Omental fat pad (tissue), 4 donors: ENCODE measurements around the gene OR10P1. TPM values are rescaled to one million over a fixed set of nuclear protein-coding genes. Genes with fewer than 3 reads are reported as not detected.

Experiments
- ATAC-seq: fragments of 150-250 bp; one replicate; pipeline ENCODE4 v1.9.1; 2016; ENCODE audit warnings: mild to moderate bottlenecking, moderate library complexity; ENCODE audit not compliant: low FRiP score
- DNase-seq: peaks from one replicate; pipeline ENCODE4 v3.0.0-alpha.2; 2019; ENCODE audit warnings: low spot score
- total RNA-seq, 4 donors: library from RNA; depleted of rRNA; stranded (reverse); fragments of >200 nt; gene quantifications; one replicate each; pipeline ENCODE4 v1.1.0, GENCODE V29; 2016
- TF ChIP-seq, protein P1 (sequence below), 3 donors: fragments of 450-650 bp; IDR thresholded peaks; one replicate each; pipeline ENCODE4 v1.5.1; 2016 to 2017; ENCODE audit warnings: antibody characterized with exemption in 3 of 3, mild to moderate bottlenecking in 3 of 3, moderate library complexity in 2 of 3

Gene OR10P1
- total RNA-seq, 4 donors from 2014 or later: not detected

DNA sequence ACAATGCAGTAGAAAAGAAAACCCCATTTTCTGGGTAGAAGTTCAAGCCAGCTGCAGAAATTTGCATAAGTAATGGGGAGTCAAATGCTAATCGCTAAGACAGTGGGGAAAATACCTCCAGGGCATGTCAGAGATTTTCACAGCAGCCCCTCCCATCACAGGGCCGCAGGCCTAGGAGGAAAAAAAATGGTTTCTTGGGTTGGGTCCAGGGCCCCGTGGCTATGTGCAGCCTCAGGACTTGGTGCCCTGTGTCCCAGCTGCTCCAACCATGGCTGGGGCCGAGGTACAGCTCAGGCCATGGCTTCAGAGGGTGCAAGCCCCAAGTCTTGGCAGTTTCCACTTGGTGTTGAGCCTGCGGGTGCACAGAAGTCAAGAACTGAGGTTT is 14.6 kb downstream of the OR10P1 start:
- DNase-seq (no peak), ATAC-seq (no peak)
- TF ChIP-seq, protein P1, sequence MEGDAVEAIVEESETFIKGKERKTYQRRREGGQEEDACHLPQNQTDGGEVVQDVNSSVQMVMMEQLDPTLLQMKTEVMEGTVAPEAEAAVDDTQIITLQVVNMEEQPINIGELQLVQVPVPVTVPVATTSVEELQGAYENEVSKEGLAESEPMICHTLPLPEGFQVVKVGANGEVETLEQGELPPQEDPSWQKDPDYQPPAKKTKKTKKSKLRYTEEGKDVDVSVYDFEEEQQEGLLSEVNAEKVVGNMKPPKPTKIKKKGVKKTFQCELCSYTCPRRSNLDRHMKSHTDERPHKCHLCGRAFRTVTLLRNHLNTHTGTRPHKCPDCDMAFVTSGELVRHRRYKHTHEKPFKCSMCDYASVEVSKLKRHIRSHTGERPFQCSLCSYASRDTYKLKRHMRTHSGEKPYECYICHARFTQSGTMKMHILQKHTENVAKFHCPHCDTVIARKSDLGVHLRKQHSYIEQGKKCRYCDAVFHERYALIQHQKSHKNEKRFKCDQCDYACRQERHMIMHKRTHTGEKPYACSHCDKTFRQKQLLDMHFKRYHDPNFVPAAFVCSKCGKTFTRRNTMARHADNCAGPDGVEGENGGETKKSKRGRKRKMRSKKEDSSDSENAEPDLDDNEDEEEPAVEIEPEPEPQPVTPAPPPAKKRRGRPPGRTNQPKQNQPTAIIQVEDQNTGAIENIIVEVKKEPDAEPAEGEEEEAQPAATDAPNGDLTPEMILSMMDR (IDR thresholded peaks at IDR 0.05): no peak

DNA sequence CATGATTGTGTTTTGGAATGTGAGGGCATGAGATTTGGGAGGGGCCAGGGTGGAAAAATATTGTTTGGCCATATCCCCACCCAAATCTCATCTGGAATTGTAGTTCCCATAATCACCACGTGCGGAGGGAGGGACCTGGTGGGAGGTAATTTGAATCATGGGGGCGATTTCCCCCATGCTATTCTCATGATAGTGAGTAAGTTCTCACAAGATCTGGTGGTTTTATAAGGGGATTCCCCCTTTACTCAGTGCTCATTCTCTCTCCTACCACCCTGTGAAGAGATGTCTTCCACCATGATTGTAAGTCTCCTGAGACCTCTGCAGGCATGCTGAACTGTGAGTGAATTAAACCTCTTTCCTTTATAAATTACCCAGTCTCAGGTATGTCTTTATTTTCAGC is 15.7 kb downstream of the OR10P1 start:
- TF ChIP-seq, protein P1 (IDR thresholded peaks at IDR 0.05): no peak
- ATAC-seq (no peak), DNase-seq (no peak)

DNA sequence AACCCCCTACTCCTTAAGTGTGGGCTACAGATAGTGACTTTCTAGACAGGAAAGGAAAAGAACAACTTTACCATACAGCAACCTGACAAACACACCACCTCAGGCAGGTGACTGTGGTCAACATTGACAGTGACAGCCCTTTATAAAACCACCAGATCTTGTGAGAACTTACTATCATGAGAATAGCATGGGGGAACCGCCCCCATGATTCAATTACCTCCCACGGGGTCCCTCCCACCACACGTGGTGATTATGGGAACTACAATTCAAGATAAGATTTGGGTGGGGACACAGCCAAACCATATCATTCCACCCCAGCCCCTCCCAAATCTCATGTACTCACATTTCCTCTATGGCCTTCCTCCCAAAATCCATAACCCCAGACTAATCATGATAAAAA is 16.3 kb downstream of the OR10P1 start:
- DNase-seq (no peak), ATAC-seq (no peak)
- TF ChIP-seq, protein P1 (IDR thresholded peaks at IDR 0.05): no peak

DNA sequence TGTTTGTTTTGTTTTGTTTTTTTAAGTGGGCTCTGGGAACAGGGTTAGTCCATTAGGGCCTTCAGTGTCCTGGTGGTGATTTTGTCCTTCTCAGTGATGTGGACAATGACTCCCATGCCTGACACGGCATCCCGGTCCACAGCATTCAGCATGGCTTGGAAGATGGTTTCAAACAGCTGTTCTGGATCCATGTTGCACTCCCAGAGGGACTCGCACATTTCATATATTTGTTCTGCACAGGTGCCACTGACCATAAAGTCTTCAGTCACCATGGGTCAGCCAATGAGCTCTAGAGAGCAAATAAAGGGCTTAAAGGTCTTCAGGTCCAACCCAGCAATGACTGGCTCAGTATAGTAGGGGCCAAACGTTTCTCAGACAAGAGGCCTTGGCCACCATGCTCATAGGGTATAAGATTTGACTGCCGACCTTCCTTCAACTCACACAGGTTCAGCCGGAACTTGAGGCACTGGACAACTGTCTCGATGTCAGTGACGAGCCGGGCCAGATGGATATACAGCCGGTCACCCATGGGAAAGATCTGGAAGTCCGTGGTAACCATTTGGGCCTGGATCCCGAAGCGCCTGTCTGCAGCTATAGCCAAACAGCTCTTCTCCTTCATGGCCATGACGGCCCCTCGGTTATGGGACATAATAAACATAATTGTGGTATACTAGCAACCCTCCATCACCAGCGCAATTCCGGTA is 18.0 kb downstream of the OR10P1 start:
- TF ChIP-seq, protein P1 (IDR thresholded peaks at IDR 0.05): no peak
- ATAC-seq (no peak), DNase-seq (no peak)

DNA sequence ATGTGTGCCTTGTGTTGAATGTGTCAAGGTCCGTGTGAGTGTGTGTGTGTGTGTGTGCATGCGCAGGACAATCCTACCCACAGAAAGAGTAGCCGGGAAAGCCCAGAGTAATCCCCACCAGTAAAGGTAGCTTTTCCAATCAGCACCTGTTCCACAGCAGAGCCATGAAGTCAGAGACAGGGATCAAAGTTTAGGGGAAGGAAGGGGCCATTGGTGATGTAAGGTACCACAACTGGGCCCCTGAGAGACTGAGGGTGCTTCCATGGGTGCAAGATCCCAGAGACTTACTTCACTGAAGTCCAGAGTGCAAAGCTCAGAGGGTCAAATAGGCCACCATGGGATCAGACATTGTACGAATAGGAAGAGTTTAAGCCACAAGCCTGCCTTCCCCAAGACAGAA is 20.5 kb downstream of the OR10P1 start:
- ATAC-seq (no peak), DNase-seq (no peak)
- TF ChIP-seq, protein P1 (IDR thresholded peaks at IDR 0.05): no peak

DNA sequence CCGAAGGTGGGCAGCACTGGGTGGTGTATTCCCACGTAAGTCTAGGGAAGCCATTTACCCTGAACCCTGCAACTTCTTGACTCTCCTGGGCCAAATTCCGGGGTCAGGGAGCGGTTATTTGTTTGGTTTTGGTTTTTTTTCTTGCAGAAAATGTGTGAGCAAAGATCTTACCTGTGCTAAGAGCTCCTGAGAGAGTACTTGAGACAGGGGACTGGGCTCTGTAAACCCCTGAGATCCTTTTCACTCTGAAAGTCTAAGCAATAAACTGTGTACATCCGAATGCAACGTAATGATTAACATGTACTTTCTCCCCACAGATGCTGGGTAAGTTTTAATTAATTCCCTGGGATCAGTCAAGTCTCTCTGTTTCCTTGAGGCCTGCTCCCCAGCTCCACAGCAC is 21.5 kb downstream of the OR10P1 start:
- DNase-seq (no peak), ATAC-seq (no peak)
- TF ChIP-seq, protein P1 (IDR thresholded peaks at IDR 0.05): no peak

DNA sequence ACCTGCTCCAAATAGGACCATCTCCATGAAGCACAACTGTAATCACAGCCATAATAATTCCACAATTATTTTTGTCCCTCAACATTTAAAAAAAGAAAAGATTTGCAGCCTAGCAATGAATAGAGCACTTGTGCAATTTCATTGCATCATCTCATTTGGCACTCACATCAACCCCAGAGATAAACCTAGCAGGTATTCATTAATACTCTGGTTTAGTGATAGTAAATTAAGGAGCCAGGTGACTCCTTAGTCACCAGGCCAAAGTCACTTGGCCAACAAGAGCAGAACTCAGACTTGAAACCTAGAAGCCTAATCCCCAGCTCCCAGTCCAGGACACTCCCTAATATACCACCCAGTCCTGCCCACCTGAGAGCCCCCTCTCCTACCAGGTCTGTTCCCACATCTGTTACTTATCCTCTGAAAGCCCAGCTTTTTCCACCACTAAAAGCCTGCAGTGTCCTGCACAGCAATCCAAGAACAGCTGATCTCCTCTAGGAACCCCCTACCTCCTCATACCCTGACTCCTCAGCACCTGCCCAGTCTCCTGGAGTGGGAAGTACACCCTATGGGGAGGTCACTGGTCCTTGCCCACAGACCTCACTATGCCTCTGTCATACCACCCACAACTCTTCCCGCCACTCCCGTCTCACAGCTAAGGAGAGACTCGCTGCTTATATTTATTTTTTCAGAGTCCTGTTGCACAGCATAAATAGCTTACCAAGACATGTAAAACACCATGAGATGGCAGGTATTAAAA is 22.1 kb downstream of the OR10P1 start:
- DNase-seq (no peak), ATAC-seq (peak; percentile 37)
- TF ChIP-seq, protein P1 (IDR thresholded peaks at IDR 0.05): no peak
